GM18526 (cell line): ENCODE measurements around the gene CFAP44.

Source experiments
- POLR2A ChIP-seq: IDR thresholded peaks from 3 replicates; pipeline ENCODE4 v1.6.1; 2011; ENCODE audit not compliant: insufficient read length; ENCODE audit errors: extremely low read depth

Gene CFAP44

GRCh38 chr3:113423699-113424098, 17.6 kb downstream of the CFAP44 start:
- TF ChIP-seq POLR2A = no peak

DNA sequence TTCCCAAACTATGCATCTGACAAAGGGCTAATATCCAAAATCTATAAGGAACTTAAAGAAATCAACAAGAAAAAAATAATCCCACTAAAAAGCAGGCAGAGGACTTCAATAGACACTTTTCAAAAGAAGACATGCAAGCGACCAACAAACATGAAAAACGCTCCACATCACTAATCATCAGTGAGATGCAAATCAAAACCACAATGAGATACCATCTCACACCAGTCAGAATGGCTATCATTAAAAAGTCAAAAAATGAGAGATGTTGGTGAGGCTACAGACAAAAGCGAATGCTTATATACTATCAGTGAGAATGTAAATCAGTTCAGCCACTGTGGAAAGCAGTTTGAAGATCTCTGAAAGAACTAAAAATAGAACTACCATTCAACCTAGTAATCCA, 20.2 kb downstream of the CFAP44 start:
- TF ChIP-seq POLR2A = no peak

DNA sequence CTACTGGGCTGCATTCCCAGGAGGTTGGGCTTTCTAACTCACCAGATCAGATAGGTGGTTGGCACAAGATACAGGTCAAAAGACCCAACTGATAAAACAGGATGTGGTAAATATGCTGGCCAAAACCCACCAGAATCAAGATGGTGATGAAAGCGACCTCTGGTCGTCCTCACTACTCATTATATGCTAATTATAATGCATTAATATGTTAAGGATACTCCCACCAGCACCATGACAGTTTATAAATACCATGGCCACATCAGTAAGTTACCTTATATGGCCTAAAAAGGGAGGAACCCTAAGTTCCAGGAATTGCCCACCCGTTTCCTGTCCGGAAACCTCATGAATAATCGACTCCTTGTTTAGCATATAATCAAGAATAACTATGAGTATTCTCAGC, 31.6 kb downstream of the CFAP44 start:
- no peak for TF ChIP-seq POLR2A

DNA sequence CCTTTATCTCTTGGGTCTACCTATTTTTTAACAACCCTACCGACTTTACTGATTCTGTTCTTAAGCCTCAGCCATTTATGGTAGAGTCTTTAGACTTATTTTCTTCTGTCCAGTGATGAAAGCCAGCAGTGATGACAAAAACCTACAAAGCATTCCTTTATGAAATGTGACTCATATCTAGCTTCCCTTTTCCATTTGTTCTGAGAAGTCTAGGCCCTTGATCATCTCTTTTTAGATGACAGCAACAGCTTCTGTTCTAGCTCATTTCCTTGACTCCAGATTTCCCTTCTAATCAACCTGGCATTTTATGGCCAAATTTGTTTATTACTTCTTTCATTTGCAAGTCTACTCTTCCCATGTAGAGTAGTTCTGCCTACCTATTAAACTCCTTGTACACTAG, 36.1 kb downstream of the CFAP44 start:
- TF ChIP-seq POLR2A = no peak

GRCh38 chr3:113404637-113405036, 36.7 kb downstream of the CFAP44 start:
- TF ChIP-seq POLR2A = no peak
